Neuronal stem cell (in vitro differentiated cells): Measurements from ENCODE around the gene CAPN12.

Experiments
- DNase-seq: peaks from one replicate; pipeline ENCODE4 v3.0.0-alpha.2; 2013; ENCODE audit warnings: low spot score
- H2AFZ ChIP-seq: one replicate; pipeline ENCODE4 v1.6.1; 2013; ENCODE audit warnings: mild to moderate bottlenecking, low read length, inconsistent platforms
- H2AK5ac ChIP-seq: 2 replicates; pipeline ENCODE4 v1.6.1; 2013; ENCODE audit warnings: low read depth, mild to moderate bottlenecking, inconsistent platforms, low read length, moderate library complexity, mixed read lengths
- H2BK120ac ChIP-seq: 2 replicates; pipeline ENCODE4 v1.6.1; 2013; ENCODE audit warnings: low read depth, mild to moderate bottlenecking, inconsistent platforms, low read length, moderate library complexity, mixed read lengths
- H2BK12ac ChIP-seq: one replicate; pipeline ENCODE4 v1.6.1; 2013; ENCODE audit warnings: low read length, inconsistent platforms
- H2BK15ac ChIP-seq: 2 replicates; pipeline ENCODE4 v1.6.1; 2013; ENCODE audit warnings: mild to moderate bottlenecking, low read length, inconsistent platforms, mixed read lengths
- H2BK5ac ChIP-seq: one replicate; pipeline ENCODE4 v1.6.1; 2013; ENCODE audit warnings: inconsistent platforms, mild to moderate bottlenecking, low read length, moderate library complexity
- H3K14ac ChIP-seq: one replicate; pipeline ENCODE4 v1.6.1; 2013; ENCODE audit warnings: low read length, inconsistent platforms
- H3K18ac ChIP-seq: 2 replicates; pipeline ENCODE4 v1.6.1; 2013; ENCODE audit warnings: low read length, inconsistent platforms
- H3K23ac ChIP-seq: 2 replicates; pipeline ENCODE4 v1.6.1; 2013; ENCODE audit warnings: low read depth, mild to moderate bottlenecking, mixed read lengths, low read length, inconsistent platforms; ENCODE audit not compliant: poor library complexity
- H3K27ac ChIP-seq: replicated peaks from 3 replicates; pipeline ENCODE4 v1.5.1; 2013; ENCODE audit warnings: low read length, inconsistent platforms
- H3K27me3 ChIP-seq, 3 experiments: 2 replicates each; pipeline ENCODE4 v1.6.1; 2013; ENCODE audit warnings: low read length in 3 of 3, mild to moderate bottlenecking in 2 of 3, inconsistent platforms in 1 of 3, low read depth in 1 of 3, mixed read lengths in 1 of 3, moderate library complexity in 1 of 3; ENCODE audit not compliant: control insufficient read depth in 3 of 3, insufficient read depth in 3 of 3
- H3K36me3 ChIP-seq, 2 donors: replicated peaks in 1 of 2; 2 replicates each; pipeline ENCODE4 v1.6.1; 2013; ENCODE audit warnings: low read length in 2 of 2; ENCODE audit not compliant: control insufficient read depth in 2 of 2, insufficient read depth in 2 of 2
- H3K4ac ChIP-seq: 2 replicates; pipeline ENCODE4 v1.6.1; 2013; ENCODE audit warnings: inconsistent platforms, mild to moderate bottlenecking, low read length, moderate library complexity
- H3K4me1 ChIP-seq, 2 donors: 1 replicate in 1 of 2; 2 replicates in 1 of 2; pipeline ENCODE4 v1.6.1; 2013; ENCODE audit warnings: low read length in 2 of 2, low read depth in 1 of 2; ENCODE audit not compliant: control insufficient read depth in 2 of 2, insufficient read depth in 1 of 2
- H3K4me2 ChIP-seq: one replicate; pipeline ENCODE4 v1.6.1; 2013; ENCODE audit warnings: mild to moderate bottlenecking, low read length, inconsistent platforms; ENCODE audit not compliant: insufficient read depth, poor library complexity, severe bottlenecking
- H3K4me3 ChIP-seq, 2 donors: 2 replicates each; pipeline ENCODE4 v1.5.1; 2013; ENCODE audit warnings: low read length in 2 of 2, mild to moderate bottlenecking in 2 of 2, inconsistent platforms in 1 of 2, moderate library complexity in 1 of 2
- H3K79me1 ChIP-seq: one replicate; pipeline ENCODE4 v1.6.1; 2013; ENCODE audit warnings: low read depth, mild to moderate bottlenecking, inconsistent platforms, low read length, moderate library complexity
- H3K9ac ChIP-seq: one replicate; pipeline ENCODE4 v1.6.1; 2013; ENCODE audit warnings: mild to moderate bottlenecking, low read depth, low read length, inconsistent platforms; ENCODE audit not compliant: poor library complexity
- H3K9me3 ChIP-seq, 2 donors: replicated peaks in 1 of 2; 2 replicates each; pipeline versions ENCODE3 to v1.6.1; 2013; ENCODE audit warnings: low read length in 2 of 2, mild to moderate bottlenecking in 2 of 2, inconsistent platforms in 1 of 2, low read depth in 1 of 2, mixed read lengths in 1 of 2, moderate library complexity in 1 of 2; ENCODE audit not compliant: control insufficient read depth in 2 of 2, insufficient read depth in 1 of 2
- H4K8ac ChIP-seq: one replicate; pipeline ENCODE4 v1.6.1; 2013; ENCODE audit warnings: low read depth, mild to moderate bottlenecking, inconsistent platforms, low read length, moderate library complexity
- H4K91ac ChIP-seq: one replicate; pipeline ENCODE4 v1.6.1; 2013; ENCODE audit warnings: low read length, low read depth, mild to moderate bottlenecking, inconsistent platforms; ENCODE audit not compliant: poor library complexity
- WGBS, 2 donors: extraction: QIAGEN DNeasy Blood & Tissue Kit; methylation state at CpG; one replicate each; pipeline ENCODE4 v1.1.7; 2013; ENCODE audit warnings: missing lambda C conversion rate in 2 of 2, mixed read lengths in 1 of 2; ENCODE audit not compliant: insufficient read length in 2 of 2, insufficient replicate concordance in 1 of 2; ENCODE audit errors: extremely low coverage in 2 of 2; 5-methylcytosine and 5-hydroxymethylcytosine counted together

CAPN12 gene

DNA sequence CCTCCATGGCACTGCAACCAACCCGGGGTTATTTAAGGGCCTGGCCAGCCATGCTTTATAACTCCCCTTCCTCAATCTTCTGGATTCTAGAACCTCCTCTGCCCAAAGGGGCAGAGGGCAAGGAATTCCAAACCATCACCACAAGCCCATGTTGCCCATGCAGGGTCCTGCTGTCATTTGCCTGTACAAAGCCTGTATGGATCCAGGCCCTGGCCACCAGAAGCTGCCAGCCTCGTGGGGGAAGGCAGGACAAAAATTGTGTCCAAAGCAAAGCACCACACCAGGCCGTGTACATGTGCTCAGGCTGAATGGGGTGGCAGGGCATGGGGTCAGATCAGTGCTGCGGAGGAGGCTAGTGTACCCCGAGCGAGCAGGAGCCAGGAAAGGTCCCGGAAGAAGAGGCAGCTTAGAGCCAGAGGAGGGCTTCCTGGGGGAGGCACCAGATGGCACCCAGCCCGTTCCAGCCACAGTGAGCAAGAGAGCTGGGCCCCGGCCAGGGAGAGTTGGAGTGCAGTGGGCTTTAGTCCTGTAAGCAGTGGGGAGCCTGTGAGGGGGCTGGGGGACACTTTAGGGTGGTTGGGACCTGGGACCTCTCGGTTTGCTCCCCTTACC lies 35.8 kb downstream of the CAPN12 start:
- Histone ChIP-seq H3K9me3 (no peaks in the 10 kb centered on the region), H2AFZ (no peak overlapping the region), H2BK5ac (peak overlapping the region; percentile 46), H3K4me2 (no peak overlapping the region), H2AK5ac (no peak overlapping the region), H4K91ac (no peak overlapping the region), H3K79me1 (peaks cover 20% of the 10 kb centered on the region), H3K9ac (peak overlapping the region; percentile 63), H2BK15ac (no peak overlapping the region), H2BK120ac (no peak overlapping the region), H3K27ac (no peak overlapping the region), H3K27me3 (no peaks in the 10 kb centered on the region), H4K8ac (peak overlapping the region; percentile 54), H2BK12ac (no peak overlapping the region), H3K4me3 (no peak overlapping the region), H3K4ac (no peak overlapping the region), H3K23ac (no peak overlapping the region), H3K4me1 (no peaks in the 10 kb centered on the region), H3K36me3 (peaks cover 86 to 100% of the 10 kb centered on the region in 2 donors), H3K14ac (no peak overlapping the region), H3K18ac (peak overlapping the region; percentile 24)
- no CpG with 5 or more reads among the region's 10 CpGs for WGBS, 2 donors
- DNase-seq = no peak

- Histone ChIP-seq H3K23ac (no peak overlapping the region), H2AFZ (no peak overlapping the region), H3K9me3 (no peaks in the 10 kb centered on the region), H2BK12ac (no peak overlapping the region), H3K9ac (no peak overlapping the region), H3K4me2 (no peak overlapping the region), H3K79me1 (peaks cover 22% of the 10 kb centered on the region), H2AK5ac (no peak overlapping the region), H3K14ac (no peak overlapping the region), H3K4me3 (no peak overlapping the region), H3K27me3 (no peaks in the 10 kb centered on the region), H3K4me1 (no peaks in the 10 kb centered on the region), H2BK5ac (no peak overlapping the region), H3K36me3 (peaks cover 86 to 100% of the 10 kb centered on the region in 2 donors), H4K91ac (no peak overlapping the region), H2BK15ac (no peak overlapping the region), H3K27ac (no peak overlapping the region), H4K8ac (no peak overlapping the region), H3K18ac (no peak overlapping the region), H2BK120ac (no peak overlapping the region), H3K4ac (no peak overlapping the region)
- DNase-seq = no peak
- no CpG with 5 or more reads among the region's 10 CpGs for WGBS, 2 donors
Measured at GRCh38 chr19:38707512-38708114, 36.7 kb downstream of the CAPN12 start.

GRCh38 chr19:38706792-38707511 lies 37.3 kb downstream of the CAPN12 start:
- DNase-seq = no peak
- H3K79me1 ChIP-seq = peaks cover 22% of the 10 kb centered on the region
- H2AK5ac ChIP-seq = no peak overlapping the region
- H4K8ac ChIP-seq = no peak overlapping the region
- H3K4me2 ChIP-seq = no peak overlapping the region
- H3K14ac ChIP-seq = no peak overlapping the region
- peaks cover 86 to 100% of the 10 kb centered on the region in 2 donors for H3K36me3 ChIP-seq
- H2BK5ac ChIP-seq = no peak overlapping the region
- no peaks in the 10 kb centered on the region for H3K4me1 ChIP-seq
- H3K4me3 ChIP-seq = no peak overlapping the region
- no peak overlapping the region for H2BK120ac ChIP-seq
- no peak overlapping the region for H3K23ac ChIP-seq
- no CpG with 5 or more reads among the region's 16 CpGs for WGBS, 2 donors
- H3K27ac ChIP-seq = no peak overlapping the region
- H3K4ac ChIP-seq = no peak overlapping the region
- no peak overlapping the region for H2AFZ ChIP-seq
- H2BK15ac ChIP-seq = no peak overlapping the region
- H3K9ac ChIP-seq = no peak overlapping the region
- peak overlapping the region; percentile 74 for H3K18ac ChIP-seq
- no peak overlapping the region for H2BK12ac ChIP-seq
- no peaks in the 10 kb centered on the region for H3K9me3 ChIP-seq
- no peaks in the 10 kb centered on the region for H3K27me3 ChIP-seq
- no peak overlapping the region for H4K91ac ChIP-seq
